OCI-LY7 (cell line): ENCODE results near the gene TMED8.

Experiments
- CTCF ChIP-seq: fragments of 200-600 bp; sonication (generic); conservative IDR thresholded peaks from 2 replicates; pipeline ENCODE4 v1.5.1; 2014; ENCODE audit warnings: mild to moderate bottlenecking, antibody characterized with exemption, low read length, moderate library complexity, mixed read lengths
- EZH2phosphoT487 ChIP-seq: fragments of 200-600 bp; sonication (generic); IDR thresholded peaks from 2 replicates; pipeline ENCODE4 v1.6.1; 2018; ENCODE audit warnings: low read depth, borderline replicate concordance, mild to moderate bottlenecking, mixed run types, antibody characterized with exemption, low read length, moderate library complexity, mixed read lengths

DNA sequence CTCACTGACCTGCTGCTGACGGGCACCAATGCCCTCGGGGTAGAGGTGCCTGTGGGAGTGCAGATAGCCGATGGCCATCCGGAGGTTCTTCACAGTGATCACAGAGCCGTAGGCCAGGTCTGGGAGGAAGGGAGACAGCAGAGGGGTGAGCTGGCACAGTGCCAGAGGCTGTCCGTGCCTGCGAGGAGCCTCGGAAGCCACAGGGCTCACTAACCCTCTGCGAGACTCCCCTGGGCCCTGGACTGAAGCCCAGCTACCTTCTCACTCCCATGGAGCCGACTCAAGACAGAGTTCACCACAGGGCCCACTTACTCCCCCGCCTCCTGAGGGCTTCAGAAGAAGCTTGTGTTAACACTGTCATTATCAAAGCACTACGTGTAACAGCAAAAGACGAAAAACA, 80.7 kb downstream of the TMED8 start:
- TF ChIP-seq CTCF (no peak), EZH2phosphoT487 (no peak)
